GM18507 (cell line): Measurements from ENCODE around the gene TMPRSS11D.

Experiments
- DNase-seq: peaks from one replicate; pipeline ENCODE4 v3.0.0; 2011; ENCODE audit warnings: low read depth; ENCODE audit not compliant: insufficient read length; ENCODE audit errors: extremely low spot score
- FAIRE-seq: peaks from 2 replicates; lab custom pipeline; 2011; peaks lifted over from hg19 to GRCh38; lab: Jason Lieb, UNC

Gene TMPRSS11D, protein sequence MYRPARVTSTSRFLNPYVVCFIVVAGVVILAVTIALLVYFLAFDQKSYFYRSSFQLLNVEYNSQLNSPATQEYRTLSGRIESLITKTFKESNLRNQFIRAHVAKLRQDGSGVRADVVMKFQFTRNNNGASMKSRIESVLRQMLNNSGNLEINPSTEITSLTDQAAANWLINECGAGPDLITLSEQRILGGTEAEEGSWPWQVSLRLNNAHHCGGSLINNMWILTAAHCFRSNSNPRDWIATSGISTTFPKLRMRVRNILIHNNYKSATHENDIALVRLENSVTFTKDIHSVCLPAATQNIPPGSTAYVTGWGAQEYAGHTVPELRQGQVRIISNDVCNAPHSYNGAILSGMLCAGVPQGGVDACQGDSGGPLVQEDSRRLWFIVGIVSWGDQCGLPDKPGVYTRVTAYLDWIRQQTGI

DNA sequence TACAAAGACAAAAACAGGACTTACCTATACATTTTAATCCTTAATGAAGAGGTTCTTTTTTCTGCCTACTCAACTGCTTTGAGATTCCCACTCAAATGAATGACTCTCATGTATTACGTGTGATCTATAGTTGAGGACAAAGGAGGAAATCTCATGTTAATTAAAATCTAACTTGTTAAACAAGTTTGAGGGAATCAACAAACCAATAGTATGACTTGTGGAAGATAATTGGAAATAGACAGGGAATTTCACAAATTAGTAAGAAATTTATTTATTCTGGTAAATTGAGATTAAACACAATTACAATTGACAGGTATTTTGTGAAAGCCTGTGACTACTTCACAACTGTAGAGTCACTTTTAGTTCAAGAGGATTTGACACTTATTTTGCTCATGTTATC is at the start of gene TMPRSS11D:
TSS of gene TMPRSS11D (minus strand) at position 101 of the 400 bp plus-strand sequence. CDS start at position 32, 69 bp downstream.
- no peak for DNase-seq
- FAIRE-seq, result no peak

DNA sequence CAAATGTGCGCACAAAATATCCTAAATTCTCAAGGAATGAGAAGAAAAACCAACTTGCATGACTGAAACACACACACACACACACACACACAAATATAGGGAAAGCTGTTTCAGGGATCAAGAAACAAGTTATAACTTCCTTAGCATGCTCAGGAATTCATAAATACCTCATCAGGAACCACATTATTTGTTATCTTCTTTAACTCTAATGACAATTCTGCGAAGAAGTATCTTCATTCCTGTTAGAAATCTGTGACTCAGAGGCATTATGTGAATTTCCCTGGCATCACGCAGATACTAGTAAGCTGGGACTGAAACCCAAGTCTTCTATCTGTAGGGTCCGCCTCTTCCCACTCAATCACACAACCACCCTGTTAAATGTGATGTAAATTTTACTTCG is 49.2 kb upstream of the TMPRSS11D start:
- FAIRE-seq (no peak), DNase-seq (no peak)

DNA sequence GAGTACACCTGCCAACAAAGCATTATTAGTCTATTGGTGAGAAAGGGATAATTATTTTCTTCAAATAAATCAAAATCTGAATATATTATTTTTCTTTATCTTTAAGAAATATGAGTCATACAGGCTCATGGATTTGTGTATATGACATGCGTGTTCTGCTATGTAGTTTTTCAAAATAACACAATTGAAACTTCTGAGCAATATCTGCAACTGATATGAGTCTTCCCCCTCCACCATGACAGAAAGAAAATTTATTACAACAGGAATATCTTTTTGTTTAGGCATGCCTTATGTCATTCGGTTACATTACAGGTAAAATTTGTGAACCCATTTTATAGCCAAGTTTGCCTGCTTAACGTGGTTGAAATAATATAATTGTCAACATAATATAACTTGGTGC is 47.5 kb upstream of the TMPRSS11D start:
- no peak for FAIRE-seq

DNA sequence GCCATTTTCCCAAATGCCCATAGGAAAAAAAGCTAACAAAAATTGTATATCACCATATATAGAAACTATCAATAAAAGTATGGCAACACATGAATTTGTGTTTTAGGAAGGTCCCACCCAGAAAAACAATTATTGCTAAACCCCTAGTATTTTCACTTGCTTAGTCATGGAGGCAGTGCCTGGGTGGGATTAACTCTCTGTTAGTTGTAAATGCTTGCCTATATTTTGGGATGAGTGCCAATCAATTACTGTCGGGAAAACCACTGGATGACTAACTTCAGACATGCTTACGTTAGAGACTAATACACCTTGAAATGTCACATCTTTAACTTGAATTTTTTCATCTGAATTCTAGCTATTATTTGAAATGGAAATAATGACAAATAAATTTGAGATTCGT is 45.6 kb upstream of the TMPRSS11D start:
- no peak for DNase-seq
- FAIRE-seq, result no peak

More for the DNA sequence above, 47.5 kb upstream of the TMPRSS11D start:
- DNase-seq, result no peak

DNA sequence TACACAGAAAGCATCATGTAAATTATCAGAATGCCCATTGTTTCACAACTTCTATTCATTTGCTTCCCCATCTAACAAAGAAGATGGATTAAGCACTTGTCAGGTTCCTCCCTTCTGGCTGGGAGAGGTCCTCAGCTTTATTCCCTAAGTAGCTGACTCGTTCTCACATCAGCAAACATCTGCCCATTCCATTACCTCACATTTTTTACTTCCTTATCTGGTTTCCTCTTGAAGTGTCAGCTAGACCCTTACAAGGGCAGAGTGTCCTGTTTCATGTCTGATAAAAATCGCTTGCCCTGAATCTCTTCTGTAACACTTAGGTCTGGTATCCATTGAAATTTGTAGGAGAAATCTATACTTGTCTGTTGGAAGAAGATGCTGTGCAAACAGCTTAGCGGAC is 44.7 kb upstream of the TMPRSS11D start:
- FAIRE-seq (no peak), DNase-seq (no peak)

DNA sequence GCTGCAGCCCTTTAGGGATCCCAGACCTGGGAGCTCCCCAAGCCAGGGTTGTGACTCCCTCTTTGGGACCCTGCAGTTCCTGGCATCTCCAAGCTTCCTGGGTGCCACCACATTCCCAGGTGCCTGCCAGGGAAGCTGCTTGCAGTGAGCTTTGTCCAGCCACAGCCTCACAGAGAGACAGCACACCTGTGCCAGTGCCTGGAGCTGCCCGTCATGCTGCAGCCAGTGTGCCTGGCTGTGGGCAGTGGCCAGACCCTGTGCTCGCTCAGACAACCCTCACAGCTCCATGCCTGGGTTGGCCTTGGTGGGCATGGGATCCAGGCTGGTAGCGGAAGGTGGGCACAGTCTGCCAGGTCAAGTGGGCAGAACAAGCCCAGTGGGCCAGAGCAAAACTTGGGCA is 43.4 kb upstream of the TMPRSS11D start:
- DNase-seq (no peak), FAIRE-seq (no peak)

DNA sequence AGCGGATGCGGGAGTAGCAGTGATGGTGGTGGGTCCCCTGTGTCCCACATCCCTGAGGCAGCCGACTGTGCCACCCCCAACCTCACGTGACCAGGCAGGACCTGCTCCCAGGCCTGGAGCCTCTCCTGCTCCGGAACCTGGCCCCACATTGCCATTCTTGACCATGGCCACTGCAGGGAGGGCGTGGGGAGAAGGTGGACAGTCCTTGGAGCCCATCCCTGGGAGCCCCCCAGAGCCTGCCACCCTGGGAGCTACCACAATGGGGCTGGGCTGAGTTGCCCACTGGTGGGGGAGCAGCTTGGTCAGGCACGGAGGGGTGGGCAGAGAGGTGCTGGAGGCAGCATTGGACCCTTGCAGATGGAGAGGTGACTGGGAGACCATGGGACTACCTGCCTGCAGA is 42.7 kb upstream of the TMPRSS11D start:
- DNase-seq (no peak), FAIRE-seq (no peak)

DNA sequence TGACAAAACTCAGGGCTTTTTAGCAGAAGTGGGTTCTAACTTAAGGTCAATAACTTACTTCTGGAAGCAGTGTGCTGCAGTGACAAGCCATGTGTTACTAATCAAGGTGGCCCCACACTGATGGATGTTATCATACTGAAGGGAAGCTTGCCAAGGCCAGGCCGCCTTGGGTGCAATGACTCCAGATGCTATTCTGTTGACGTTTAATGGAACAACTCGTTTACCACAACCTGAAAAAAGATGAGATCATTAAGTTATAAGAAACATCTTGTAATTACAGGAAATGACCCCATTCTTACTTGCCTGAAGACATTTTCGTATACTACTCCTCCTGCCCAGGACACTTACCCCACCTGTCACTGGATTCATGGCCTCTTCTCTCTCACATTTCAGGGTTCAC is 38.9 kb upstream of the TMPRSS11D start:
- no peak for DNase-seq

DNA sequence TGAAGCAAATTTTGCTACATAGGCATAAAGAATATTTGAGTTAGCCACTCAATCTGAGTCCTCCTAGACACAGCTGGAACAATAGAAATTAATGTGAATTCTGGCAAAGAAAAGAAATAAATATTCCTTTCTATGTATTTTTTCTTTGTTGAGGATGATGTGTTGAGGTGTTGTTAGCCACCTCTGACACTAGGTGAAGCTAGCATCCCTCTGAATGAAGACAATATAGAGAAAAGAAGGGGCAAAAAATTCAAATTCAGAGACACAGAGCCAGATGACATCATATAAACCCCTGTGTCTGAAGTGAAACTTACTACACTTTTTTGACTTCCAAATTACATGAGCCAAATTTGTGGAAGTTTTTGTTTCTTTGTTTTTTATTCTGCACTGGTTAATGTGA is 34.6 kb upstream of the TMPRSS11D start:
- FAIRE-seq, result no peak
- DNase-seq, result no peak

More for the DNA sequence above, 38.9 kb upstream of the TMPRSS11D start:
- FAIRE-seq, result no peak

DNA sequence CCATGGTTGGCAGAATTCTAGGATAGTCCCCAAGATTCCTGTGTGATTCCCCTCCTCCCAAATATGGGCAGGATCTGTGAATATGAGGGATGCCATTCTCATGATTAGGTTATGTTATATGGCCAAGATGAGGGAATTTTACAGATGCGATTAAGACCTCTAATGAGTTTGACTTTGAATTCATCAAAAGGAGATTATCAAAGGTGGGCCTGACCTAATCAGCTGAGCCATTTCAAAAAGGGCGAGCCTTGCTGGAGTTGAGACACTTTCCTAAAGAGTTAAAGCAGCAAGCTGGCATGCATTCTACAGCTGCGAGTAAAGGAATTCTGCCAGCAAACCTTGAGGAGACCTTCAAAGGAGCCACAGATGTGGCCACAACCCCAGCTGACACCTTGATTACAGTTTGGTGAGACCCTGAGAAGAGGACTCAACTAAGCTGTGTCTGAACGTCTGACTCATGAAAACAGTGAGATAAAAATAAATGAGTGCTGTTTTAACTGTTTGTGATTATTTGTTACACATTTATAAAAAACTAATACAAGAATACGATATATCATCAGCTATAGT is 31.7 kb upstream of the TMPRSS11D start:
- no peak for FAIRE-seq
- DNase-seq, result no peak

DNA sequence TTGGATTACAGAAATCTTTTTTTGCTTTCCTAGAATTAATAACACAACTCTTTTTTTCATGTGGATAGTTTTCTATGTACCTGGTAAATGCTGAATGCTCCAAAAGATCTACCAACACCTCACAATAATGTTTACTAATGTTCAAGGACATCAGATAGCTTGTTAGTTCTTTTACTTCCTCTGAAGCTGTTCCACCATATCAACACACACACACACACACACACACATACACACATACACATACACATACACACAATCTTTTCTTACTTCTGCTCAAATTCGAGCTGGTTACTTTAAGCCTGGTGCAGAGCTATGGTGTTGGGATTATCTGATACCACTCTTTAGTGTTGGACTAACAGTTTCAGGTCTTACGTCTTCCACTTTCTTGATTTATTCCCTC is 28.3 kb upstream of the TMPRSS11D start:
- no peak for DNase-seq
- FAIRE-seq, result peak; percentile 31

DNA sequence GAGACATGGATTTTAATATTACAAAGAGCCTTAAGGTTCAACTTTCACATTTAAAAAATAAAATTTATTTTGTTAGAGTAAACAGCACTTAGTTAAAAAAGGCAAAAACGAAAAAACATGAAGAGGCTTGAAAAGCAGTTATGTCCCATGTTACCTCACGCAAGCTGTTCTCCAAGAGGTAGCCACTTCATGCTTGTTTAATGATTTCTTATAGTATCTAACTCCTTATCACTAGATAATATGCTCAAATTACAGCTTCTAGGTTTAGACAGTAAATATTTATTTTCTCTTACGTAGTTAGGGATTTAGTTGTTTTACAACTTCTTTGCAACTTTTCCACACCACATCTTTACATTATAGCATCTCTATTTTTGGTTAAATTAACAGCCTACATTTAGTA is 27.8 kb upstream of the TMPRSS11D start:
- FAIRE-seq (no peak), DNase-seq (no peak)

DNA sequence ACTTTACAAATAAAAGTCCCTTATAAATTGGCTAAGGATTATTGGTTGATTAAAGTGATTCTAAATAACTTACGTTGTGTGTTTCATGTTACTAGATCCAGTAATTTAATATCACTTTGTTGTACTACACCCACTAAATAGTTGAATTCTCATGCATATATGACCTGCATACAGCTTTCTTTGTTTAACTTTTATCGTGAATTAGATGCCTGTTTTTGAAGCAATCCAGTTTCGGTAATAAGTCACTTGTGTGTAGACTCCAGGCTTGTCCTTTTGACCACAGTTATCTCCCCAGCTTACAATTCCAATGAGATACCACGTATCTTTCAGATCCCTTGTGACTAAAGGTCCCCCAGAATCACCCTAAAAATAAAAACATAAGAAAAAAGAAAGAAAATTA is 27.3 kb upstream of the TMPRSS11D start:
- DNase-seq (no peak), FAIRE-seq (no peak)

DNA sequence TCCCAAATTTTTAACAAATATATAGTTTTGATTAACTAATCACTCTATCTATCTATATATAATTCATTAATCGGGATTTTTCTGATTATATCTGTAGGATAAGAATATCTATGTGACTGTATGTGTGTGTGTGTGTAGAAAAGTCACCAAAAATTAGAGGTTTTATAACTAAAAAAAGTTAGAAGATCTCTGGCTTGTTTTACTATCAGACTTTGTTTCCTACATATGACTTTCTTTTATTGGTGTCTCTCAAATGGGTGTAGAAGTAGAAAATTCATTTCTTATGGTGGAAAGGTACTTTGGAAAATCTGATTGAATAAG is 26.7 kb upstream of the TMPRSS11D start:
- DNase-seq (no peak), FAIRE-seq (no peak)

DNA sequence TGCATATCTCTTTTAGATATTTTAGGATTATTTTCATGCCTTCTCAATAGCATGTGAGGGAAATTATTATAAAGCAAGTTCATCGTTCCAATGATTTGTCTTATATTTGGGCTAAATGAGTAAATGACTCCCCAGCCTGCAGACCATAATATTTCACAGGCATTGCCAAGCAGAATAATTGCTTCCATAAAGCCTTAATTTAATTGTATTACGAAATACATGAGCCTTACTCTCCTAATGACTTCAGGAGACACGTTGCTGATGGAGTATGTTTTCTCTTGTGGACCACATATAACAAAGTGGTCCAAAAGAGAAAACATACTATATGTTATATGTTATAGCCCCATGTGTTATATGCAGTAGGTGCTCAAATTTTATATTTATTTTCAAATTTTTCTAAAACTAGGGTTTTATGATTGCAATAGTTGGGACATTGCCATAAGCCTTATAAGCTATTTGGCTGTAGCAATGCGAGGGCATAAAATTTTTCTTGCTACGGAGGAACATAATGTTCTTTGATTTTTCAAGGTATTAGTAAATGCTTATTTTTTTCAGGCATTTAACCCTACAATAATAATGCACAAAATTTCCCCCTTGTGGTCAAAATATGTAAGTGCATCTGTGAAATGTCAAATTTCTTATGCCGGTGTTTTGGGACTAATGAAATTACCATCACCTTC is 26.2 kb upstream of the TMPRSS11D start:
- DNase-seq (no peak), FAIRE-seq (peak; percentile 68)

DNA sequence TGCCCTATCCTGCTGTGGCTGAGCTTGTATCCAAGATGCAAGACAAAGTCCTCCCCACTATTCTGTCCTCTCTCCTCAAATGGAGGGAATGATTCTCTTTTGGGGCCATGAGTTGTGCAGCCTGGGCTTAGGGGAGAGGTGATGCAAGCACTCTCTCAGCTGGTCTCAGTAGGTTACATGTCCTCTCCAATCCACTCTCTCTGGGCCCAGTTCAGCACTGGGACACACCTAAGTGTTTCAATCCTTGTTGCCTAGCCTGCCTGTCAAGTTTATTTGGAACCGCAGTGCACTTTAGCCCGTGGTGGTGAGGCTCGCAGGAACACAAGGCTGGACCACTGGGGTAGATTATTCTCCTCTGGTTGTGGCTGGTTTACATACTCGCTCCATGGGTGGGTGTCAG is 23.8 kb upstream of the TMPRSS11D start:
- FAIRE-seq (no peak), DNase-seq (no peak)

DNA sequence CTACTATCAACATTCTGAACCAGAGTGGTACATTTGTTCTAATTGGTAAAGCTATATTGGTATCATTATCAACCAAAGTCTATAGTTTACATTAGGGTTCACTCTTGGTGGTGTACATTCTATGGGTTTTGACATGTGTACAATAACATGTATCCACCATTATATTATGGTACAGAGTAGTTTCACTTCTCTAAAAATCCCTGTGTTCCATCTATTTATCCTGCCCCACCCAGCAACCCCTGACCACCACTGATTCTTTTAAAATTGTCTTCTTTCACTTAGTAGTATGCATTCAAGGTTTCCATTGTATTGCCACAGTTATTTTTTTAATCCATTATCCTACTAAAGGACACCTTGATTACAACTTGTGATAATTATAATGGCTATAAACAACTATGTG is 15.3 kb upstream of the TMPRSS11D start:
- DNase-seq (no peak), FAIRE-seq (no peak)

DNA sequence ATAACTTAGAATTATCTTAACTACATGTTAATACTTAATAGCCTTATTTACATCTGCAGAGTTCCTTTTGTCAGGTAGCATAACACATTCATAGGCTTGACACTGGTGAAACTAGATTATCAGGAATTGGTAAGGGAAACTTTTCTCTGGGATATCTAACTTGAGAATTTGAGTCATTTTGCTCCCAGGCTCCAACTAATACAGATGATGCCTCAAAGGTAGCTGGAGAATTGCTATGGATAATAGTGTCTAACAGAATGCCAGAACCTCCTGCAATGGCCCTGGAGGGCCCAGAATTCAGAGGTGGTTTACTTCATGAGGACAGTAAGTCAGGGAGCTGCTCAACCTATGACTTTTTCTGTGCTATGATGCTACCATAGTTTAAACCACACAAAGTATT is 13.9 kb upstream of the TMPRSS11D start:
- DNase-seq, result no peak
- FAIRE-seq, result no peak

DNA sequence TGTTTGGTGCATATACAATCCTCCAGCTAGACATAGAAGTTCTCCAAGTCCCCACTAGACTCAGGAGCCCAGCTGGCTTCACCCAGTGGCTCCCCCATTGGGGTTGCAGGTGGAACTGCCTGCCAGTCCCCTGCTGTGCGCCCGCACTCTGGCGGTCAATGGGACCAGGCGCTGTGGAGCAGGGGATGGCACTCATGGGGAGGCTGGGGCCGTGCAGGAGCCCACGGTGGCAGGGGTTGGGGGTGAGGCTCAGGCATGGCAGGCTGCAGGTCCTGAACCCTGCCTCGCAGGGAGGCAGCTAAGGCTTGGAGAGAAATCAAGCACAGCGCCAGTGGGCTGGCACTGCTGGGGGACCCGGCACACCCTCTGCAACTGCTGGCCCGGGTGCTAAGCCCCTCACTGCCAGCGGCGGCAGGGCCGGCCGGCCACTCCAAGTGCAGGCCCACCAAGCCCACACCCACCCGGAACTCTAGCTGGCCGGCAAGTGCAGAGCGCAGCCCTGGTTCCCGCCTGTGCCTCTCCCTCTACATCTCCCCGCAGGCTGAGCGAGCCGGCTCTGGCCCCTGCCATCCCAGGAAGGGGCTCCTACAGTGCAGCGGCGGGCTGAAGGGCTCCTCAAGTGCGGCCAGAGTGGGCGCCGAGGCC is 12.7 kb upstream of the TMPRSS11D start:
- FAIRE-seq (no peak), DNase-seq (no peak)

DNA sequence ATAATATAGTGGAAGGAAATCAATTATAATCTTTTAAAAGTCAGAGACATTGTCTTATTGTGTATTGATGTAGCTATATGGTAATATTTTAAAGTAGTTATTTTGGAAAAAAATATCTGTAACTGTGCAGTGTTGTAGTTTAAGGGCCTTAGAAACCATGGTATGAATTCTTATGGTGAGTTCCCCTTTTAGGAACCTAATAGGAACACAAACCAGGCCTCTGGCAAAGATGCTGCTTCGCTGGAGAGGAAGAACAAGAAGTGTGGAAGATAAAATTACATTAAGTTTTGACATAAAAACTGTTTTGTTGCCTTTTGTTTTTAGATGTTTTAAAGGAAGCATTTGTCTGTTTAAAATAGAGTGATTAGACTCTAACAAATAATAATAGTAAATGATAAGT is 10.9 kb upstream of the TMPRSS11D start:
- DNase-seq (no peak), FAIRE-seq (no peak)
